T-helper 1 cell treated with Interleukin-12 subunit alpha and Interleukin-12 subunit beta and Interleukin-4 antibody, amounts not matched to agents 30 μg/mL and 1 μg/mL, for 36 hours (primary cell): ENCODE data around the gene MINDY1.
A peak's percentile ranks its signal among the peaks of the same experiment; 100 is the strongest.

Experiments used
- H3K27ac Mint-ChIP-seq: one replicate; pipeline ENCODE4 v1.8.0; 2021; ENCODE audit warnings: mild to moderate bottlenecking, mixed read lengths
- H3K27me3 Mint-ChIP-seq: one replicate; pipeline ENCODE4 v1.8.0; 2021; ENCODE audit warnings: low read depth, mixed read lengths
- H3K36me3 Mint-ChIP-seq: one replicate; pipeline ENCODE4 v1.8.0; 2021; ENCODE audit warnings: low read depth, mixed read lengths
- H3K4me1 Mint-ChIP-seq: one replicate; pipeline ENCODE4 v1.8.0; 2021; ENCODE audit warnings: low read depth, mixed read lengths
- H3K4me3 Mint-ChIP-seq: one replicate; pipeline ENCODE4 v1.8.0; 2021; ENCODE audit warnings: mild to moderate bottlenecking, moderate library complexity, mixed read lengths
- H3K9me3 Mint-ChIP-seq: one replicate; pipeline ENCODE4 v1.8.0; 2021; ENCODE audit warnings: mixed read lengths

Gene MINDY1

GRCh38 chr1:150985179-150985825 lies 21.4 kb downstream of the MINDY1 start:
- no peaks in the 10 kb centered on the region for H3K9me3 Mint-ChIP-seq
- H3K4me3 Mint-ChIP-seq, result no peak overlapping the region
- H3K36me3 Mint-ChIP-seq, result no peaks in the 10 kb centered on the region
- no peak overlapping the region for H3K27ac Mint-ChIP-seq
- H3K27me3 Mint-ChIP-seq, result no peaks in the 10 kb centered on the region
- peaks cover 2% of the 10 kb centered on the region for H3K4me1 Mint-ChIP-seq

GRCh38 chr1:150981805-150982712 lies 24.6 kb downstream of the MINDY1 start, which contains the start of gene ANXA9:
Gene ANXA9 (plus strand): TSS chr1:150982292. CDS start chr1:150983106, 814 bp downstream.
- no peaks in the 10 kb centered on the region for H3K9me3 Mint-ChIP-seq
- H3K27ac Mint-ChIP-seq, result no peak within 1 kb of the TSS
- no peaks in the 10 kb centered on the region for H3K27me3 Mint-ChIP-seq

GRCh38 chr1:150981177-150981804 lies 25.4 kb downstream of the MINDY1 start:
- H3K27ac Mint-ChIP-seq, result no peak overlapping the region
- H3K27me3 Mint-ChIP-seq, result no peaks in the 10 kb centered on the region
- no peaks in the 10 kb centered on the region for H3K9me3 Mint-ChIP-seq
- H3K4me1 Mint-ChIP-seq, result peaks cover 17% of the 10 kb centered on the region
- H3K4me3 Mint-ChIP-seq, result no peak overlapping the region
- H3K36me3 Mint-ChIP-seq, result no peaks in the 10 kb centered on the region

More at GRCh38 chr1:150981805-150982712, 24.6 kb downstream of the MINDY1 start, which contains the start of gene ANXA9:
- H3K36me3 Mint-ChIP-seq, result no peaks in the 10 kb centered on the region
- peaks cover 11% of the 10 kb centered on the region for H3K4me1 Mint-ChIP-seq
- no peak within 1 kb of the TSS for H3K4me3 Mint-ChIP-seq

GRCh38 chr1:150979092-150980056 lies 27.3 kb downstream of the MINDY1 start:
- H3K4me3 Mint-ChIP-seq, result peak overlapping the region; percentile 14
- no peaks in the 10 kb centered on the region for H3K36me3 Mint-ChIP-seq
- H3K27ac Mint-ChIP-seq, result no peak overlapping the region
- H3K9me3 Mint-ChIP-seq, result no peaks in the 10 kb centered on the region
- no peaks in the 10 kb centered on the region for H3K27me3 Mint-ChIP-seq
- H3K4me1 Mint-ChIP-seq, result peaks cover 22% of the 10 kb centered on the region

- peaks cover 7% of the 10 kb centered on the region for H3K36me3 Mint-ChIP-seq
- peak overlapping the region; percentile 81 for H3K4me3 Mint-ChIP-seq
- peak overlapping the region; percentile 50 for H3K27ac Mint-ChIP-seq
- no peaks in the 10 kb centered on the region for H3K9me3 Mint-ChIP-seq
- peaks cover 36% of the 10 kb centered on the region for H3K4me1 Mint-ChIP-seq
- no peaks in the 10 kb centered on the region for H3K27me3 Mint-ChIP-seq
Observed at GRCh38 chr1:150976879-150977694, 29.6 kb downstream of the MINDY1 start.

GRCh38 chr1:150976401-150976821 lies 30.3 kb downstream of the MINDY1 start:
- H3K36me3 Mint-ChIP-seq, result peaks cover 7% of the 10 kb centered on the region
- H3K4me1 Mint-ChIP-seq, result peaks cover 42% of the 10 kb centered on the region
- H3K4me3 Mint-ChIP-seq, result peak overlapping the region; percentile 81
- H3K27ac Mint-ChIP-seq, result no peak overlapping the region
- H3K27me3 Mint-ChIP-seq, result no peaks in the 10 kb centered on the region
- H3K9me3 Mint-ChIP-seq, result no peaks in the 10 kb centered on the region

- Mint-ChIP-seq H3K36me3 (peaks cover 7% of the 10 kb centered on the region), H3K9me3 (no peaks in the 10 kb centered on the region), H3K27me3 (no peaks in the 10 kb centered on the region), H3K4me1 (peaks cover 53% of the 10 kb centered on the region), H3K27ac (peak within 1 kb of the TSS; percentile 83), H3K4me3 (peak within 1 kb of the TSS; percentile 88)
Observed at GRCh38 chr1:150974580-150975478, 31.9 kb downstream of the MINDY1 start, which contains the start of gene CERS2. Gene CERS2 (minus strand): TSS chr1:150974835. CDS start chr1:150969090, 5,745 bp downstream.

GRCh38 chr1:150973836-150974579 lies 32.7 kb downstream of the MINDY1 start:
- Mint-ChIP-seq H3K4me3 (peak overlapping the region; percentile 88), H3K27ac (peak overlapping the region; percentile 66), H3K9me3 (no peaks in the 10 kb centered on the region), H3K4me1 (peaks cover 49% of the 10 kb centered on the region), H3K36me3 (peaks cover 7% of the 10 kb centered on the region), H3K27me3 (no peaks in the 10 kb centered on the region)

- Mint-ChIP-seq H3K4me1 (peaks cover 47% of the 10 kb centered on the region), H3K27ac (peak overlapping the region; percentile 66), H3K9me3 (no peaks in the 10 kb centered on the region), H3K36me3 (peaks cover 13% of the 10 kb centered on the region), H3K27me3 (no peaks in the 10 kb centered on the region), H3K4me3 (peak overlapping the region; percentile 88)
Observed at GRCh38 chr1:150973258-150973835, 33.4 kb downstream of the MINDY1 start.

- Mint-ChIP-seq H3K27ac (peak overlapping the region; percentile 66), H3K36me3 (peaks cover 21% of the 10 kb centered on the region), H3K9me3 (no peaks in the 10 kb centered on the region), H3K4me3 (peak overlapping the region; percentile 88), H3K4me1 (peaks cover 46% of the 10 kb centered on the region), H3K27me3 (no peaks in the 10 kb centered on the region)
Observed at GRCh38 chr1:150972417-150972940, 34.2 kb downstream of the MINDY1 start.
